HG03103 (cell line): ENCODE results near the gene PDZD2.

Experiments
- ATAC-seq: cut with Tn5 transposase; IDR thresholded peaks from one replicate; pipeline ENCODE4 v1.9.1; 2021; ENCODE audit warnings: low read depth; ENCODE audit not compliant: unreplicated experiment

Gene PDZD2

DNA sequence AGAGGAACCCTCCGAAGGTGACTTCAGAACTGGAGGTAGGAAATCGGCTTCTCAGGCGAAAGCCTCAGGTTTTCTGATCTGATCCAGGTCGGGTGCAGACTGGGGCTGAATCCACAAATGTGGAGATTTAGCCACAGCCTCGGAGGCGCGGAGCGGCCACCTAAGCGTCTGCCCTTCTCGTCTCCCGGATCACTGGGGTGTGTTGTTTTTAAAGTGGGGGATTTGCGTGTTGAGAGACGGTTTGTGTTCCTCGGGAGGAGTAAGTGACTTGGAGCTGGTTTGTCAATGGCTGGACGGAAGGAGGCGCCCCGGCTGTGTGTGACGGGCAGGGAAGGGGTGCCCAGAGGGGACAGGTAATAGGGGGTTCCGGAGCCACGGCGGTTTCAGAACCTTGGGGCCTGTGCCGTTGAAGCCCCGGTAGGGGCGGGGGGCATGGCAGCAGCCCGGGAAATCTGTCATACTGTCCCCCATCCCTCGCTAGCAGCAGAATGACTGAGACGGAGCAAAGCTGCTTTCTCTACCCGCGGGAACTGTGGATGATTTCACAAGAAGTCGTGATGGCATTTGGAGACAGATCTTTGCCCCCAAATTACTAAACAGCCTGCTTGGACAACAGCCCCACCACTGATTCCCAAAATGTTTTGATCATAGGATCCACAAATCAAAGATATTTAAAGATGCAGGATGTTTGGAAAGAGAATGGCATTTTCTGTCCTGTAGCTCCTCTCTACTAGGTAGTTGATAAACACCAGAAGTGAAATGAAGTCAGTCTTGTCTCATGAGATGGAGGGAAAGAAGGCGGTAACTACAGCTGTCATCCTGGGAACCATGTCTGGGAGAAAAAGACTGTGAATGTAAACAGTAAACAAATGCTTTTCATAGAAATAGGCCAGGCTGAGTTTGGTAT is 216.5 kb downstream of the PDZD2 start:
- ATAC-seq: no peak

- no peak for ATAC-seq
Measured at GRCh38 chr5:31859096-31859495, 220.2 kb downstream of the PDZD2 start.

DNA sequence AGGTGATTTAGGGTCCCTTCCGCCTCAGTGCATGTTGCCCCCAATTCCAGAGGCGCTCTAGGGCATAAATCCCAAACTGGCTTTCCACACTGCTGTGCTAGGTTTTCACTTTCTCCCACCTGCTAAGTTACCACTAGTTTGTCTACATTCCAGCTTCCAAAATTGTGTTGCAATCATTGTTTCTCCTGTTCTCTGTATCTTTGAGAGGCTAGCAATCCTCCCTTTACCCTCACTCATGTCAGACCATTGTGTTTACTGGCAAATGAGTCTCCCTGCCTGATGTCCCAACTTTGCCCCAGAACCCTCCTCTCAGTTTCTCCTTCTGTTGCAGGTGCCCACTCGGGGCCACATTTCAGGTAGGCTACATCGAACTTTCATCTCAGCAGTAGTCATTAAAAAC is 221.3 kb downstream of the PDZD2 start:
- ATAC-seq: no peak

- ATAC-seq: no peak
Measured at GRCh38 chr5:31860726-31861433, 221.9 kb downstream of the PDZD2 start.

DNA sequence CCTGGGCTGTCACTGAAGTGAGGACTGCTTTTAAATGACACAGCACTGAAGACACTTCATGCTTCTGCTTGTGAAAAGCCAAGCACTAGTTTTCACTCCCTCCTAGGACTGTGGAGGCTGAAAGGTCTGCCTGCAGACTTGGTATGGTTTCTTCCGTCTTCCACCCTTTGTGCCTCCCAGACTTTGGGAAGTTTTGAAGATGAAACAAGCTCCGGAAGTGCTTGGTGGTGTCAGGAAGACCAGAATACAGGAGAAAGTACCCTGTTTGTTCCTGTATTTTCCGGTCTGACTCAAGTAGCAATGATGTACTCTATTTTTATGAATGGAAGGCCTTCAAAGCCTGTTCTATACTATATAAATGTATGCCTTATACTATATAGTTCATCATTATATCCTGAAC is 222.7 kb downstream of the PDZD2 start:
- no peak for ATAC-seq

DNA sequence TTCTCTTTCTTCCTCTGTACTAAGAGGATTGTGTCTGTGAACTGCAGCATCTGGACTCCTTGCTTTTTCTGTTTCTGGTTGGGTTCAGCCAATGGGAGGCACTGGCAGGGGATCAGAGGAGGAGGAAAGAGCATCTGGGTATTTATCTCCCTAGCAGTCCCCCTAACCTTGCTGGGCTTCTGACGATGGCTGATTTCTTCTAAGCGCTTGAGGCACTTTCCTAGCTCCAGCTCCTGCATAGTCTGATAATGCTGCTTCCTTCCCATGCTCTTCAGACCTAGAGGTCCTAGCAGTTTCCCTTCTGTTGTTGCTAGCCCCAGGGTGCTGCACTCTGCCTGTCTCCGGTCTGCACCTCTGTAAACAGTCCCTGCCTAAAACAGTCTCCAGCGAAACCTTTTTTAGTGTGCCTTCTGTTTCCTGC is 225.1 kb downstream of the PDZD2 start:
- no peak for ATAC-seq

DNA sequence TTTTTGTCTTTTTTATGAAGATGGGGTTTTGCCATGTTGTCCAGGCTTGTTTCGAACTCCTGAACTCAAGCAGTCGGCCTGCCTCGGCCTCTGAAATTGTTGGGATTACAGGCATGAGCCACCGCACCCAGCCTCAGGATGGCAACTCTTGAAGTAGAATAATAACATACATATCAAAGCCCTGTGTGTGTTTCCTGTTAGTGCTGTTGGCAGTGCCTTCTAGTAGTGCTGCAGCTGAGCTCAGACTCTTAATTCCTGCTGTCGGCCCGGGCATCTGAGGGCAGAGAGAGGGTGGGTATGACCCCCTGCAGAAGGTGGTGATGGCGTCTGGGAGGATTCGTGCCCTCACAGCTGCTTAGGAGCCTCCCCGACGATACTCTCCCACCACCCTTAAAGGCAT is 227.2 kb downstream of the PDZD2 start:
- ATAC-seq: no peak

GRCh38 chr5:31867219-31867618 is 228.3 kb downstream of the PDZD2 start:
- ATAC-seq: no peak

GRCh38 chr5:31880449-31880848 is 241.5 kb downstream of the PDZD2 start:
- ATAC-seq: no peak

GRCh38 chr5:31884896-31885295 is 246.0 kb downstream of the PDZD2 start:
- no peak for ATAC-seq

- ATAC-seq: no peak
Measured at GRCh38 chr5:31886206-31886605, 247.3 kb downstream of the PDZD2 start.

DNA sequence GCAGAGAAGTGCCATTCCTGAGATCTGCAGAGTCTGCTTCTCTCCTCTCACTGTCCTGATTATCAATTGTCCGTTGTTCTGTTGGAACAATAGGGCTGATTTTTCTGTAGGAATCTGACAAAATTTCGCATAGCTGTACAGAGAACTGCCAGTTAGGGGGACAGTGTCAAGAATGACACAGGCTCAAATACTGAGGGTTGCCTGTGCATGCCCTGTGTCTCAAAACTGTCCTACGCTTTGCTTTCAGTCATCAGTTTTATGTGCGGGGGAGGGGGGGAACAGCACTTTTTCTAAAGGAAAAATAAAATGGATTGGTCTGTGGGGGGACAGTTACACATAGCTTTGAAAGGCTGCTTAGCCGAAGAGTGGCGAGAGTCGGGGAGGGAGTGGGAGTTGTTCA is 248.6 kb downstream of the PDZD2 start:
- no peak for ATAC-seq

DNA sequence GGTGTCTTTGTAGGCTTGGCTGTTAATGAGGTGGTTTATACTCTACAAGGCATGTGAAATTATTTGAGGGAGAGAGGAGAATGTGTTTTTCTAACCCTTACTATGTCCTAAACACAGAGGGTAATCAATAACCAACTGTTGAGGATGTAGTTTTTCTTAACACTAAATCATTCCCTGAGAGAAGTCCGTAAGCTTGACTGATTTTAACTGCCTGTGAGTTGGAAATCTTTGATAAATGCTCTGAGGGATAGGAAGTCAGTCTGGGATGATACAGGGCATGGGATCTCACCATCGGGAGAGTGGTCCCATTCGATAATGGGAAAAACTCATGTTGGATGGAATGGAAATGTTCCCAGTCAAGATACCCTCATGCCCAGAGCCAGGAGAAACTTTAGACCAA is 249.6 kb downstream of the PDZD2 start:
- no peak for ATAC-seq

GRCh38 chr5:31889001-31889561 is 250.2 kb downstream of the PDZD2 start:
- no peak for ATAC-seq

DNA sequence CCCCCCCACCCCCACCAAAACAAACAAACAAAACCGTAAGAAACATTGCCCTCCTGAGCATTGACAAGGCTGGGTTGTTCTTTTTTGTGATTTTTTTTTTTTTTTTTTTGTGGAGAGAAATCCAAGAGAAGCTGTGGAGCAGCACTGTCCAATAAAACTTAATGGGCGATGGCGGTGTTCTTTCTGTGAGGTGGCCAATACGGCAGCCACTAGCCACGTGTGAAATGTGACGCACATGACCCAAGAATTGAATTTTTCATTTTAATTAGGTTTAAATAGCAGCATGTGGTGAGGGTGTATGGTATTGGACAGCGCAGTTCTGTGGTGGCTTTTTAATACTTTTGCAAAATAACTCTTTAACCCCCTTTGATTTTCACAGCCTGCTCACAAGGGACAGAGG is 251.1 kb downstream of the PDZD2 start:
- no peak for ATAC-seq

DNA sequence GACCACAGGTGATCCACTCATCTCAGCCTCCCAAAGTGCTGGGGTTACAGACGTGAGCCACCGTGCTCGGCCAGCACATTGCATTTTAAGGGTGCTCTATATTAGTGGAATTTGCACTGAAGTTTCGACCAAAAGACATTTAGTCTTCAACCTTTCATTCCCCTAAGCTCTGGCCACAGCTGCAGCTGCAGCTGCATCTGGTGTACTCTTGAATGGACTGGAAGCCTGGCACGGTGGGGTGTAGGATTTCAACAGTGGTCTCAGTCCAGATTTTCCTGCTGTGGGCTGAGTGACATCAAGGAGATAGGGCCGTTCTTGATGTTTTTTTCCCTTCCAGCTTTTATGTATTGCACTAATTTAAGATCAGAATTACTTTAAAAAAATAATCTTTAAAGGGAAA is 255.2 kb downstream of the PDZD2 start:
- no peak for ATAC-seq

DNA sequence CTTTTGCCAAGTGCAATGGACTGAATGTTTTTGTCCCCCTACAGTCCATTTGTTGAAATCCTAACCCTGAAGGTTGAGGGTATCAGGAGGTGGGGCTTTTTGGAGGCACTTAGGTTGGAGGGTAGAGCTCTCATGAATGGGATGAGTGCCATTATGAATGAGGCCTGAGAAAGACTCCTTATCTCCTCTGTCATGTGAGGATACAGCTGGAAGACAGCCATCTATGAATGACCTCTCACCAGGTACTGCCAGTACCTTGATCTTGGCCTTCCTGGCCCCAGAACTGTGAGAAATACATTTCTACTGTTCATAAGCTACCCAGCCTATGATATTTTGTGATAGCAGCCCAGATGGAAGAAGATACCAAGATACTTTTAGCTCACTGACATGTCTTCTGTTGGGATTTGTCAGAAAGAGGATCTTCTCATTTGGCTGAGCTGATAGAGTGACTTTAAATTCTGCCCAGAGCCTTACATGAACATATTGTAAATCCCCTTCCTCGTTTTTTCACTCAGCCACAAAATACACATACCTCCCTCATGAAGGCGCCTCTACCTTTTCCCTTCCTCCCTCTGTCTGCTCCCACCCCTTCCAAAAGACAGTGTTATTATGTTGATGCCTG is 256.4 kb downstream of the PDZD2 start:
- no peak for ATAC-seq

GRCh38 chr5:31898036-31898632 is 259.2 kb downstream of the PDZD2 start:
- ATAC-seq: no peak

DNA sequence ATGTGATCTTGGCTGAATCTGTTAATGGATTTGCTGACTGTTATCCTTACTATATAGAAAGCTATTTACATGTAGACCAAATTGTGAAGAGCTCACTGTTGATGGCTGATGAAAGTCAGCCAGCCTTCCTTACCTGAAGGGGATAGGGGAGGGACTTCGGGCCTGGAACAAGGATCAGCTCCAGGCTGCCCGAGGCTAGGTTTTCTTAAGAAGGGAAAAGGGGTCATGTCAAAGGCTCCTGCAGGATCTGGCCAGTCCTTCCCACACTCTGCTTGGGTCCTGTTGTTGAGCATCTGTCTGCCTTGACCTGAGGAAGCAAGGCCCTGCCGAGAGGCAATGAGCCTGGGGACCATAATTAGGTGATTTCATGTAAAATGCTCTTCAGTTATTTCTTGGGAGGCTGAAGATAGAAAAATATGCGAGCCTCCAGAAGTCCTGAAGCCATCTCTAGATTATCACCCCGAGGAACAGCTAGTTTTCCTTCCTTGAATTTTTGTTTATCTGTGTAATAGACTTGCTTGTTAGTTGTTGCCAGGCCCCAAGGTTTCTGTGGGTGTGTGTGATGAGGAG is 261.4 kb downstream of the PDZD2 start:
- ATAC-seq: no peak

GRCh38 chr5:31901807-31902530 is 263.0 kb downstream of the PDZD2 start:
- ATAC-seq: no peak
